Activated naive CD4-positive, alpha-beta T cell treated with anti-CD3 and anti-CD28 coated beads, Interleukin-2, amount 50 U/mL, for 16 hours (primary cell): ENCODE measurements around the gene TUBA4B.
"Not testable (repeated sequence)": the region's sequence is repeated elsewhere in the genome, so short reads cannot be mapped to it uniquely, and the experiment has no call there.

Experiments used
- DNase-seq: peaks from one replicate; pipeline ENCODE4 v3.0.0-alpha.2; 2020

Gene TUBA4B

DNA sequence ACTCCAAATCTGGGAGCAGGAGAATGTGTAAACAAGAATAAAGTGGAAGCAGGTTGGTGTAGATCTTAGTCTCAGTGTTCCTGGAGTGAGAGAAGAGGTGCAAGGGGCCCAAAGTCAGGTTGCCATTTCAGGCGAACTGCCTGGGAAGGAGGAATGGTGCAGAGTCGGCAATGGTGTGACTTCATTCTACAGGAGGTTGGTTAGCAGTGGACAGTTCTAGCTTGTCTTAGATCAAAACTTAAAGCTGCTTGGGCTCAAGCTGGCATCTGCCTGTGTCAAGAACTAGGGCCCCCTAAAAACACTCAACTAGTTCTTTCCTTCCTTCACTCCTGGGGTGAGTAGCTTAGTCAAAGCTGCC is 4.2 kb upstream of the TUBA4B start:
- DNase-seq, result no peak

- DNase-seq, result no peak
Measured at GRCh38 chr2:219249203-219249980, 3.7 kb upstream of the TUBA4B start.

DNA sequence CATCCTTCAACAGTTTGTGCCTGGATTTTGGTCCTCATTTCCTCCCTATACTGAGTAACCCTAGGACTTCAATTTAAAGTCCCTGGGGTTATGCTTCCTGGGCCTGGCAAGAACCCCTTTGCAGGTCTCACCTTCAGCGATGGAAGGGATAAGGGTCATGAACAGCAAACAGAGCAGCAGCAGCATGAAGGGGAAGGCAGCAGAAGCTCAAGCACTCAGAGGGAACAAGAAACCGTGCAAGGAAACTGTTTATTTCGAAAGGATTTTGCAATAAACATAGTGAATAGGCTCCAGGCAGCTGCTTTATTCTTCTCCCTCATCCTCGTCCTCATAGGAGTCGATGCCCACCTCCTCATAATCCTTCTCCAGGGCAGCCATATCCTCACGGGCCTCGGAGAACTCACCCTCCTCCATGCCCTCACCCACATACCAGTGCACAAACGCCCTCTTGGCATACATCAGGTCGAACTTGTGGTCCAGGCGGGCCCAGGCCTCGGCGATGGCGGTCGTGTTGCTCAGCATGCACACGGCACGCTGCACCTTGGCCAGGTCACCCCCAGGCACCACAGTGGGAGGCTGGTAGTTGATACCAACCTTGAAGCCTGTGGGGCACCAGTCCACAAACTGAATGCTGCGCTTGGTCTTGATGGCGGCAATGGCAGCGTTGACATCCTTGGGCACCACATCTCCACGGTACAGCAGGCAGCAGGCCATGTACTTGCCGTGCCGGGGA is 2.8 kb upstream of the TUBA4B start:
- DNase-seq, result no peak

DNA sequence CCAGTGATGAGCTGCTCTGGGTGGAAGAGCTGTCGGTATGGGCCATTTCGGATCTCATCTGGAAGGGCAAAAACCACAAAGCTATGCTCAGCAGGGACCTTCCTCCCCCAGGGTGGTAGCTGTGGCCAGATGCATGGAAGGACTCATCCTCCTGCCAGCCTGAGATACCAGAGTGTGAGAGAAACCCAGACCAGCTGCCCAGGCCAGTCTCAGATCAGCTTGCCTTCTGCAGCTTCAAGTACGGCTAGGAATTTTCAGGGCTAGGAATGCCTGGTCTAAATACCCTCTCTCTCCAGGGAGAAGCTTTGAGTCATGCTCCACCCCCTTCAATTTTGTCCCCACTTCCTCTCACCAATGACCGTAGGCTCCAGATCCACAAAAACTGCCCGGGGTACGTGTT is 1.4 kb upstream of the TUBA4B start:
- DNase-seq, result no peak

DNA sequence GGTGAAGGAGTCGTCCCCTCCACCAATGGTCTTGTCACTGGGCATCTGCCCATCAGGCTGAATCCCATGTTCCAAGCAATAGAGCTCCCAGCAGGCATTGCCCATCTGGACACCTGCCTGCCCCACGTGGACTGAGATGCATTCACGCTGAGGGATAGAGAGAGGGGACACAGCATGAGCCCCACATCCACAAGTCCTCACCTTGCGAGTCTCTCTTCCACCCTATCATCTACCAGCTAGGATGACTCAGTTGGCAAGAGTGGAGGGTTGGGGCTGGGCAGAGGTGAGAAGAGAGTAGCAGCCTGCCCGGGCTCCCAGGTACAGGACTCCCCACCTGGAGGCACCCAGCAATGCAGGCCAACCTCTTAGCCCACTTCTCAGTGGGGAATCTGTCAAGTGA is 959 bp upstream of the TUBA4B start:
- peak; percentile 40 for DNase-seq

- peak; percentile 48 for DNase-seq
Measured at GRCh38 chr2:219252570-219252899, 508 bp upstream of the TUBA4B start.

DNA sequence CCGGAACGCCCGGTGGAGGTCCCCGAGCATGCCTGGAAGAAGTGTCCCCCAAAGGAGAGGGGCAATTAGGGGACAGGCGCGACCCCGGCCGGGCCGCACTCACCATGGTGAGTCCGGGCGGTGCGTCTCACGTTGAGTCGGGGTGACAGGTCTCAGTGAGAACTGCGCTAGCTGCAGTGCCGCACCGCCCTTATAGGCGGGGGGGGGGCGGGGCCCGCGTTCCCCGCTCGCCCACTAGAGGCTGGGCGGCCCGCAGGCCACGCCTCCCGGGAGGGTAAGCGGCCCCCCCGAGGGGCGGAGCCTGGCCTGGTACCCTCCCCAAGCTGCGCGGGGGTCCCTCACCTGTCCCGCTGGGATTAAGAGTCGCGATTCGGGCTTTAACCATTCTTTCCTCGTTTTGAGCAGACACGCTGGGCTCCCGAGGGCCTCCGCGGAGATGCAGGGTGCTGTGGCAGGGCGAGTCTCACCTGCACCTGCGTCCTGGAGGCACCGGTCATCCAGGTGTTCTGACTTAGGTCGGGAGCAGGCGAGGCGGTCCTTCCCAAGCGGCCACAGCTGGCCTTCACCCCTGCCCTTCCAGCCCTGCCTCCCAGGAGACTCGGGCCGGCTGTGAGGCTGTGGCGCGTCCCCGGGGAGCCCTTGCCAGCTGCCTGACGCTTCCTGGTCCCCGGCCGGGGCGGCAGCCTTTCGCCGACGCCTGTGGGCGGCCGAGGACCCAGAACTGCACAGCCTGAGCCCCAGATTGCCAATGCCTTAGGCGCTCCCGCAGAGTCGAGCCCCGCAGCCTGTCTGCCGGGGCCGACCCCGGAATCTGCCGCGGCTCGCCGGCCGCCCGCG is 928 bp downstream of the TUBA4B start, which contains the start of gene TUBA4A:
Gene TUBA4A, minus strand, starts transcription at position 166 of the 837 bp plus-strand sequence. Its CDS starts 60 bp downstream, at position 106.
- peak; percentile 91 for DNase-seq

- peak; percentile 46 for DNase-seq
Measured at GRCh38 chr2:219254590-219255201, 1.7 kb downstream of the TUBA4B start.

GRCh38 chr2:219258942-219259341 is 5.9 kb downstream of the TUBA4B start:
- not testable (repeated sequence) for DNase-seq

DNA sequence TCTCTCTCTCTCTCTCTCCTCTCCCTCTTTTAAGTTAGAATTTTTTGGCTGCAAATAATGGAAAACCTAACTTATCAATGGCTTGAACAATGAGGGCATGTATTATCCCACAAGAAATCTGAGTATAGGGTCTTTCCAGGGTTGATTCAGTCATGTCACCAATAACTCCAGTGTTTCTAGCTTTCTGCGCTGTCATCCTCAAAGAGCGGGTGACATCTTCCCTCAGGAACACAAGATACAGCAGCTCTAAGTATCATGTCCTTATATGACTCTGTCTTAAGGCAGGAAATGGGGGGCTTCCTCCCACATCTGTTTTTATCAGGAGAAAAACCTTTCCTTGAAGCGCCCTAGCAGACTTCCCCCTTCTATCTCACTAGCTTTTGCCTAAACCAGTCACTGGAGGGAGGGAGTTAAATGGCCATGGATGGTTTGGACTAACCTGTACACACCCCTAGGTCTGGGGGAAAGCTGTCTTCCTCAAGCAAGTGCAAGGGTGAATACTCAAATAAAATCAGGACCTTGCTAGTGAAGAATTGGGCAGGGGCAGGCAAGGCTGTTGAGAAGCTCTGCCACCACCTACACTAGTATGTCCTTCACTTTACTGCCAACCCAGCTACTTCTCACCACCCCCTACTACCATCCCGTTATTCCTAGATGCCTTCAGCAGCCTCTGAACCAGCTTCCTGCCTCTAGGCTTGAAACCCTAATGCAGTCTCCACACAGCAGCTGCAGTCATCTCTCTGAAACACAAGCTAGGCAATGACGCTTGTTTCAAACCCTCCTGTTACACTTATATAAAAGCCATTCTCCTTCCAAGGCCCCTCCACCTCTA is 8.2 kb downstream of the TUBA4B start:
- no peak for DNase-seq

DNA sequence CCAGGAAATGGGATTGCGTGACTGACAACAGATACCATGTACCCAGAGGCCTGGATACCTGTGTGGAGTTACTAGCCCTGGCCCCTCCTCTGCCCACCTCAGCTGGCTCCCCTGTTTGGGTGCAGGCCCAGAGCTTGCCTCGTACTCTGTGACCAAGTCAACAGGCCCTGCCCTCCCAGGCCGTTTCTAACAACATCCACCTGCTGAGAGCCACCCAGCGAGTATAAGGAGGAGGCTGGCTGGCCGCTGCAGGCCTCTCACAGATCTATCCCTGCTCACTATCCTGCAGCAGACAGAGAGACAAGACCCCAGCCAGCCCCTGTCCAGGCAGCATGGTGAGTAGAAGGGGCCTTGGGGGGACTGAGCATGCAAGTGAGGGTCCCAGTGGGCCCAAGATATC is 13.2 kb downstream of the TUBA4B start:
- DNase-seq, result no peak

GRCh38 chr2:219266886-219267285 is 13.8 kb downstream of the TUBA4B start:
- no peak for DNase-seq

DNA sequence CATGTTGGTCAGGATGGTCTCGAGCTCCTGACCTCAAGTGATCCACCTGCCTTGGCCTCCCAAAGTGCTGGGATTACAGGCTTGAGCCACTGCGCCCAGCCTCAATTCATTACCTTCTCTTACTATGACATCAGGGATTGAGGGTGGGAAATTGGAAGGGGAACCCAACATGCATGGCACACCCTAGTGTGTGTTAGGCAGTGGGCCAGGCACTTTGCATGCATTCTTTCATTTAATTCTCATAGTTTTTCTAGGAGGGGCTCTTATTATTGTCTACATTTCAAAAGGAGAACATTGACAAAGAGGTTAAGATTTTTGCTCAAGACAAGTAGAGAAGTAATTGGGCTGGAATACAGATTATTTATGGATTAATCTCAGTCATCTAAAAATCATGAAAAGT is 15.3 kb downstream of the TUBA4B start:
- no peak for DNase-seq

DNA sequence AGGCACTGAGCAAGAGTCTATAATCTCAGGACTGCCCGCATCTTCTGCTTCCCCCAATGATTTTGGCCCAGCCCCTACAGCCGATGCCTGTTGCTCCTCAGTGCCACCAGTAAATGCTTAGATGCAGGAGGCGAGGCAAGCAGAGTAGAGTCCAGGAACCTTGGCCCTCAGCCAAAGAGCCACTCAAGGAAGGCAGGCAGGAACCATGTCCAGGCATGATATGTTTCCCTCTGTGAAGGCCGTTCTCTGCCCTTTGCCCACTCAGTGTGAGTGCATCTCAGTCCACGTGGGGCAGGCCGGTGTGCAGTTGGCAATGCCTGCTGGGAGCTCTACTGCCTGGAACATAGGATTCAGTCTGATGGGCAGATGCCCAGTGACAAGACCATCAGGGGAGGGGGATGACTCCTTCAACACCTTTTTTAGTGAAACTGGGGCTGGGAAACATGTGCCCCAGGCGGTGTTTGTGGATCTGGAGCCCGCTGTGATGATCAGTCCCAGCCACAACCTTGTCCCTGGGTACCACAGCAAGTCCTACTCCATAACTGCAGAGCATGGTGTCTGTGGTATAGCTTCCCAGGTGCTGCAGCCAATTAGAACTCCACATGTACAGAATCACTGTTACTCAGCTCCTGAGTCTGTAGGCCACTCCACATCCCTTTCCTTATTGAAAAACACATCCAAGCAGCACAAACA is 16.5 kb downstream of the TUBA4B start:
- no peak for DNase-seq

DNA sequence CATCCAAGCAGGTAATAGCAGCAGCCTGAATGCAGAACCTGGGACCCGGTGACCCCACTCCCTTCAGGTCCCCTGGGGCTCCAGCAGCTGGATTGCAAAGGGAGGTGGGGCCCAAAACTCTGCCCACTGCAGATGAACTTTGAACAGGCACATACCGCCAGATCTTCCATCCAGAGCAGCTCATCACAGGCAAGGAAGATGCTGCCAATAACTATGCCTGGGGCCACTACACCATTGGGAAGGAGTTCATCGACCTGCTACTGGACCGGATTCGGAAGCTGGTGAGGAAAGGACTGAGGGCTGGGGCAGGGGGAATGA is 17.0 kb downstream of the TUBA4B start:
- DNase-seq, result no peak

- DNase-seq, result no peak
Measured at GRCh38 chr2:219271021-219271420, 18.0 kb downstream of the TUBA4B start.

DNA sequence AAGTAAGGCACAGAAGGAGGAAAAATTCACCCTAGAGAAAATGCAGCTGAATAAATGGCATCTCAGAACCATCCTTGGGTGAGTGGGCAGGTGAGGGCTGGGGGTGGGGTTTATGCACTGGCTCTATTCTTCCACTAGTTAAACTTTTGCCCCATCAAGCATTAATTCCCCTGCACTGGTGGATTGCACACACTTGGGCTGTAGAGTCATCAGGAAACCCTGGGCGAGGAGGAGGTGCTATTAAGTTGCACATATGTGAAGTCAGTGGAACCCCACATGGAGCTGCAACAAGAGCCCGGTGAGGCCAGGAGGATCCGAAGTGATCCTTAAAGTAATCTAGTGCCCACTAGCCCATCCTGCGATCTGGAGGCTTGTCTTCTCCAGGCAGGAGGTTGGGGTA is 19.3 kb downstream of the TUBA4B start:
- no peak for DNase-seq

DNA sequence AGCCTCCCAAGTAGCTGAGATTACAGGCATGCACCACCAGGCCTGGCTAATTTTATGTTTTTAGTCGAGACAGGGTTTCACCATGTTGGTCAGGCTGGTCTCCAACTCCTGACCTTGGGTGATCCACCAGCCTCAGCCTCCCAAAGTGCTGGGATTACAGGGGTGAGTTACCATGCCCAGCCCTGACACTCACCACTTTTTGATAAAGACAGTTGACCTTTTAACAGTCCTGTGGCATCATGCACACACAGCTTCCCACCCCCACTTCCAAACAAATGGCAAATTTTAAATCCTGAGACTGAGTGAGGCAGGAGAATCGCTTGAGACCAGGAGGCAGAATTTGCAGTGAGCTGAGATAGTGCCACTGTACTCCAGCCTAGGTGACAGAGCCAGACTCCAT is 20.0 kb downstream of the TUBA4B start:
- DNase-seq, result no peak

- DNase-seq, result no peak
Measured at GRCh38 chr2:219273937-219274336, 20.9 kb downstream of the TUBA4B start.

GRCh38 chr2:219274361-219274921 is 21.4 kb downstream of the TUBA4B start:
- no peak for DNase-seq
